ENCODE measurements around the gene MSANTD1.

GRCh38 chr4:3291969-3292570 lies 43.1 kb downstream of the MSANTD1 start:
- TF ChIP-seq HDGF (IDR thresholded peaks at IDR 0.05; ENCODE audit: borderline replicate concordance): no peak
- TF ChIP-seq SP1 (IDR thresholded peaks at IDR 0.05): no peak
- no peak for TF ChIP-seq TARDBP (IDR thresholded peaks at IDR 0.05)

Data from HEK293T (cell line).